ENCODE measurements around the gene NXF1. TPM values are rescaled to one million over a fixed set of nuclear protein-coding genes. Genes with fewer than 3 reads are reported as not detected.

NXF1 gene
- polyA plus RNA-seq, 1 donor (not counting 4 experiments of a cell fraction or from before 2014, with no cell fraction given): 25.3 TPM

- Histone ChIP-seq H3K9me3 (ENCODE audit: control insufficient read depth, low read depth, low read length) (no peaks in the 10 kb centered on the region), H3K27ac (ENCODE audit: control insufficient read depth, insufficient read depth, low read length) (no peak overlapping the region), H3K4me1 (ENCODE audit: control insufficient read depth, extremely low read depth, insufficient read depth, low read length) (peaks cover 21% of the 10 kb centered on the region), H3K27me3 (ENCODE audit: control insufficient read depth, extremely low read depth, insufficient read depth, low read length) (no peaks in the 10 kb centered on the region), H3K9ac (ENCODE audit: control insufficient read depth, extremely low read depth, insufficient read depth, low read length) (no peak overlapping the region), H3K4me3 (ENCODE audit: control insufficient read depth in 2 of 3, extremely low read depth in 1 of 3, insufficient read depth in 2 of 3, low read depth in 1 of 3, low read length in 3 of 3) (no peak overlapping the region), H2AFZ (ENCODE audit: control insufficient read depth, low read length) (no peak overlapping the region), H4K20me1 (ENCODE audit: control insufficient read depth, extremely low read depth, insufficient read depth, low read length) (peaks cover 34% of the 10 kb centered on the region), H3K79me2 (ENCODE audit: control insufficient read depth, insufficient read depth, low read length) (peaks cover 33% of the 10 kb centered on the region), H3K36me3 (ENCODE audit: control insufficient read depth in 2 of 2, extremely low read depth in 1 of 2, insufficient read depth in 2 of 2, low read length in 2 of 2) (peaks cover 27 to 37% of the 10 kb centered on the region in 2 experiments), H3K4me2 (ENCODE audit: control insufficient read depth, extremely low read depth, insufficient read depth, low read depth, low read length) (no peak overlapping the region), H3K9me1 (ENCODE audit: control insufficient read depth, extremely low read depth, insufficient read depth, low read length) (no peaks in the 10 kb centered on the region)
- no peak for TF ChIP-seq EZH2 (IDR thresholded peaks at IDR 0.05; ENCODE audit: low read length)
- TF ChIP-seq CTCF (optimal IDR thresholded peaks at IDR 0.05 in 1 of 3, IDR thresholded peaks at IDR 0.05 in 1 of 3, conservative IDR thresholded peaks at IDR 0.05 in 1 of 3; ENCODE audit: extremely low read depth in 1 of 3, insufficient read depth in 2 of 3, low read length in 3 of 3): no peak
- FAIRE-seq (no peak), DNase-seq (ENCODE audit: low read depth, low spot score) (no peak)
- dilution Hi-C loops (cut with MboI; ENCODE audit: extremely low pct_ligation_motif_present, low sequenced_read_pairs): no loop called here
Observed at GRCh38 chr11:62851807-62852522, 46.7 kb upstream of the NXF1 start.

GRCh38 chr11:62850911-62851806 is 45.9 kb upstream of the NXF1 start:
- DNase-seq (ENCODE audit: low read depth, low spot score) (no peak), FAIRE-seq (no peak)
- Histone ChIP-seq H2AFZ (ENCODE audit: control insufficient read depth, low read length) (no peak overlapping the region), H3K4me3 (ENCODE audit: control insufficient read depth in 2 of 3, extremely low read depth in 1 of 3, insufficient read depth in 2 of 3, low read depth in 1 of 3, low read length in 3 of 3) (no peak overlapping the region), H3K4me2 (ENCODE audit: control insufficient read depth, extremely low read depth, insufficient read depth, low read depth, low read length) (no peak overlapping the region), H3K79me2 (ENCODE audit: control insufficient read depth, insufficient read depth, low read length) (peaks cover 28% of the 10 kb centered on the region), H3K36me3 (ENCODE audit: control insufficient read depth in 2 of 2, extremely low read depth in 1 of 2, insufficient read depth in 2 of 2, low read length in 2 of 2) (peaks cover 27 to 37% of the 10 kb centered on the region in 2 experiments), H3K4me1 (ENCODE audit: control insufficient read depth, extremely low read depth, insufficient read depth, low read length) (peaks cover 15% of the 10 kb centered on the region), H3K27ac (ENCODE audit: control insufficient read depth, insufficient read depth, low read length) (no peak overlapping the region), H3K9me3 (ENCODE audit: control insufficient read depth, low read depth, low read length) (no peaks in the 10 kb centered on the region), H3K9me1 (ENCODE audit: control insufficient read depth, extremely low read depth, insufficient read depth, low read length) (no peaks in the 10 kb centered on the region), H3K27me3 (ENCODE audit: control insufficient read depth, extremely low read depth, insufficient read depth, low read length) (no peaks in the 10 kb centered on the region), H4K20me1 (ENCODE audit: control insufficient read depth, extremely low read depth, insufficient read depth, low read length) (peaks cover 34% of the 10 kb centered on the region), H3K9ac (ENCODE audit: control insufficient read depth, extremely low read depth, insufficient read depth, low read length) (no peak overlapping the region)
- TF ChIP-seq EZH2 (IDR thresholded peaks at IDR 0.05; ENCODE audit: low read length) (no peak), CTCF (optimal IDR thresholded peaks at IDR 0.05 in 1 of 3, IDR thresholded peaks at IDR 0.05 in 1 of 3, conservative IDR thresholded peaks at IDR 0.05 in 1 of 3; ENCODE audit: extremely low read depth in 1 of 3, insufficient read depth in 2 of 3, low read length in 3 of 3) (no peak)
- dilution Hi-C loops (cut with MboI; ENCODE audit: extremely low pct_ligation_motif_present, low sequenced_read_pairs): no loop called here
